GM19351 (cell line): ENCODE data around the gene VTN.

Source experiments
- ATAC-seq: cut with Tn5 transposase; IDR thresholded peaks from one replicate; pipeline ENCODE4 v1.9.1; 2021; ENCODE audit warnings: mild to moderate bottlenecking, moderate library complexity; ENCODE audit not compliant: unreplicated experiment

VTN gene

DNA sequence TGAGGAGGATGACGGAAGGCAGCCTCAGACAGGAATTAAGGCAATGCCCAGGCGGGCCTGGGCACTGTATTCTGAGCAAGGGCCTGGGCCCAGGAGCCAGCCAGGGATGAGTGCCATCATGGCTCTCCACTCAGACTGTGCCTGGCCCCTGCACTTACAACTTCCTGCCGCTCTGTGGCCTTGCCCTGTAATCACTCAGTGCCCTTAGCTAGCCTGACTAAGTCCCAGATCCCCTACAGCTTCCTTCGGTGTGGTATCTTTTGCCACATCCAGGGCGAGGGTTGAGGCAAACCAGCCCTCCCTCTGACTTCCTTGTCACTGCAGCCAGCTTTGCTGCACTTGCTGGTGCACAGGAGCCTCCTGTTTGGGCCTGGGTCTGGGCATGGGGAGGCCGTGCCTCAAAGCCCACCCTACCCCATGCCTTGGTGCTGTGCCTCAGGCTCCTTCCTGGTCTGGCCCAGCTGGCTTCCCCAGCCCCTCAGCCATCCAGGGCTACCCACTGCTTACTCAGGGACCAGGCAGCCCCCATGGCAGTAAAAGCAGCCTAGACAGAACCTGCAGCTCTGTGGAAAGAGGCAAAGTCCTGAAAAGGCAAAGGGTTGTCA is 26.6 kb upstream of the VTN start:
- ATAC-seq = no peak

- no peak for ATAC-seq
Observed at GRCh38 chr17:28395968-28396367, 25.9 kb upstream of the VTN start.

DNA sequence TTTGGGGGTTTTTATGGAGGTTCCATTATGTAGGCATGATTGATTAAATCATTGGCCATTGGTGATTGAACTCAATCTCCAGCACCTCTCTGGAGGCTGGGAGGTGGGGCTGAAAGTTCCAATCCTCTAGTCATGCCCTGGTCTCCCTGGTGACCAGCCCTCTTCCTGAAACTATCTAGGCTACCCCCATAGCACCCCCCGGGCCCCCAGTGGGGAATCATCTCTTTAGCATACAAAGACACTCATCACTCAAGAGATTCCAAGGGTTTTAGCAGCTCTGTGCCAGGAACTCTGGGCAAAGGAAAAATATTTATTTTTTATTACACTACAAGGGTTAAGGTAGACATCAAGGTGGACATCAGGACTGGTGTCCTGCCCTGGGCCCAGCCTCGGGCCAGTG is 25.3 kb upstream of the VTN start:
- ATAC-seq = no peak

- no peak for ATAC-seq
Observed at GRCh38 chr17:28394337-28395116, 24.4 kb upstream of the VTN start.

GRCh38 chr17:28392491-28392890 is 22.4 kb upstream of the VTN start:
- no peak for ATAC-seq

DNA sequence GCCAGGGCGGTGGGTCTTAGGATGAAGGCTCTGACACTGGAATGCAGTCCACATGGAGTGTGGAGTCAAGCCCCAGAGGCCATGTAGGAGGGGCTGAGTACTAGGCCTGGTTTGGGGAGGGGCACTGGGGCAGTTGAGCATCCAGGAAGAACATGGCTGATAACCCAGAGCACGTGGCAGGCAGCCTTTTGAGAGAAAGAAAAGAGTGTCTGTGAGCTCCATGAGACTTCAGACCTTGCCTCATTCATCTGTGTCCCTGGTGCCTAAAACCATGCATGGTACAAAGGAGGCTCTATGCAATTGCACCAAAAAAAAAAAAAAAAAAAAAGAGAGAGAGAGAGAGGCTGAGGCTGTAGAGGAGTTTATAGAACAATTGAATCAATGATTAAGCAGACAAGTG is 21.3 kb upstream of the VTN start:
- ATAC-seq = no peak

- no peak for ATAC-seq
Observed at GRCh38 chr17:28390984-28391383, 20.9 kb upstream of the VTN start.

DNA sequence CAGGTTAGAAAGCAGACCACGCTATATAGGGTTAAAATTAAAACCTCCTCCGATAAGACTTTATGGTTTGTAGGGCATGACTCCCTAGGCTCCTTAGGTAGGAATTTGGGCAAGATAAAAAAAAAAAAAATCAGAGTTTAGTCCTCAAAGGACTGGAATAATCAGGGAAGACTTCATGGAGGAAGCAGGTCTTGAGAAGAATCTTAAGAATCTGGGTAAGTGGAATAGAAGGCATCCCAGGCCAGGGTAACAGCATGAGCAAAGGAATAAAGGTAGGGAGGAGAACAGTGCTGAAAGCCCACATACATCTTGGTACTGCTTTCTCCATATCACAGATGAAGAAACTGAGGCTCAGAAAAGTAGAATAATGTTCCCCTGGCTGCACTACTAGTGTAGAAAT is 20.5 kb upstream of the VTN start:
- ATAC-seq = no peak

- ATAC-seq = no peak
Observed at GRCh38 chr17:28390141-28390540, 20.0 kb upstream of the VTN start.

DNA sequence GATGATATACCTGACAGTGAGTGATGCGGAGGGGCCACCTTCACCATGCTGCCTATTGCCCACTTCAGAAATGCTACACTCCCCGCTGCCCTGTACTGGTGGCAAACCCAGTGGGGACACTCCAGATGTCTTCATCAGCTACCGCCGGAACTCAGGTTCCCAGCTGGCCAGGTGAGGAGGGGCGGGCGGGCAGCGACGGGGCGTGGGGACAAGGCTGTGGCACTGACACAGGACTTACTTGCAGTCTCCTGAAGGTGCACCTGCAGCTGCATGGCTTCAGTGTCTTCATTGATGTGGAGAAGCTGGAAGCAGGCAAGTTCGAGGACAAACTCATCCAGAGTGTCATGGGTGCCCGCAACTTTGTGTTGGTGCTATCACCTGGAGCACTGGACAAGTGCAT is 18.0 kb upstream of the VTN start:
- ATAC-seq = no peak

DNA sequence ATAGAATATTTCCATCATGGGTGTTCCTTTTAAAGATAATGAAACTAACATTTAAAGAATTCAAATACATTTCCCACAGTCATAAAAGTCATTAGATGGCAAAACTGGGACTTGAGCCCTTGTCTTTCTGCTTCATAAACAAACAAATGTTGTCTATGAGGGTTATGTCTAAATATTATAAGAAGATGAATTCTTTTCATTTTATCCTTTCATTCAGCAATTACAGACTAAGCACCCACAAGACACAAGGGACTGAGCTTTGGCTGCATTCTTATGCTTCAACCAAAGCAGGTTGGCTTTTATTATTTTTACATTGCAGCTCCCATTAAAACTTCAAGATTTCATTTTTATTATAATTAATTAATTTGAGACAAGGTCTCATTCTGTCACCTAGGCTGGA is 16.3 kb upstream of the VTN start:
- ATAC-seq = no peak

GRCh38 chr17:28385406-28385805 is 15.3 kb upstream of the VTN start:
- no peak for ATAC-seq

DNA sequence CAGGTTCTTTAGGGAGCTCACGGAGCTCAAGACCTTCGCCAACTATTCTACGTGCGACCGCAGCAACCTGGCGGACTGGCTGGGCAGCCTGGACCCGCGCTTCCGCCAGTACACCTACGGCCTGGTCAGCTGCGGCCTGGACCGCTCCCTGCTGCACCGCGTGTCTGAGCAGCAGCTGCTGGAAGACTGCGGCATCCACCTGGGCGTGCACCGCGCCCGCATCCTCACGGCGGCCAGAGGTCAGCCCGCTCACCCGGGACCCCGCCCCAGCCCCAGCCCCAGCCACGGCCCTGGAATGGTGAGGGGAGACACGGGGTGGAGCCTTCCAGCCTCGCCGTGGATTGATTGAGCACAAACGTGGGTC is 14.9 kb upstream of the VTN start:
- peak; percentile 28 for ATAC-seq

DNA sequence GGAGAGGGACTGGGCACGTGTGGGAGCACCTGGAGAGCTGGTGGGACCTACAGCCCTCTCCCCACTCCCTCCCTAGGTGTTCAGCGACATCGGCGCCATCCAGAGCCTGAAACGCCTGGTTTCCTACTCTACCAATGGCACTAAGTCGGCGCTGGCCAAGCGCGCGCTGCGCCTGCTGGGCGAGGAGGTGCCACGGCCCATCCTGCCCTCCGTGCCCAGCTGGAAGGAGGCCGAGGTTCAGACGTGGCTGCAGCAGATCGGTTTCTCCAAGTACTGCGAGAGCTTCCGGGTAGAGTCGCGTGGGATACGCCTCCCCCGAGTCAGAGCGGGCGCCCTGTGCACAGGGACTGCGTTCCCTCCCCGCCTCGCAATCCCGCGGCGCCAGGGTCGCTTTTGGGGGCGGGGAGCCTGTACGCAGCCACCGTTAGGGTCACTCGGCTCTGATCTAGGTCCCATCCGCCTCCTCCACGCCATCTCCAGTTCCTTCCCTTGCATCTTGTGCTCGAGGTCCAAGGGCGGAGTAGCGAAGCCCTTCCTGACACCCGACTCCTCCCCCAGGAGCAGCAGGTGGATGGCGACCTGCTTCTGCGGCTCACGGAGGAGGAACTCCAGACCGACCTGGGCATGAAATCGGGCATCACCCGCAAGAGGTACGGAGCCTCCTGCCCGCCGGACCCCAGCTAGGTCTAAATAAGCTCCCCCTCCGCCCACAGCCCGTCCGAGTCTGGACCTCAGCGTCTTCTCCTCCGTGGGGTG is 14.4 kb upstream of the VTN start:
- ATAC-seq = peak; percentile 72

- no peak for ATAC-seq
Observed at GRCh38 chr17:28381141-28381825, 11.2 kb upstream of the VTN start.

- no peak for ATAC-seq
Observed at GRCh38 chr17:28379814-28380801, 10.0 kb upstream of the VTN start.

GRCh38 chr17:28372945-28373274 is 2.8 kb upstream of the VTN start:
- ATAC-seq = no peak

DNA sequence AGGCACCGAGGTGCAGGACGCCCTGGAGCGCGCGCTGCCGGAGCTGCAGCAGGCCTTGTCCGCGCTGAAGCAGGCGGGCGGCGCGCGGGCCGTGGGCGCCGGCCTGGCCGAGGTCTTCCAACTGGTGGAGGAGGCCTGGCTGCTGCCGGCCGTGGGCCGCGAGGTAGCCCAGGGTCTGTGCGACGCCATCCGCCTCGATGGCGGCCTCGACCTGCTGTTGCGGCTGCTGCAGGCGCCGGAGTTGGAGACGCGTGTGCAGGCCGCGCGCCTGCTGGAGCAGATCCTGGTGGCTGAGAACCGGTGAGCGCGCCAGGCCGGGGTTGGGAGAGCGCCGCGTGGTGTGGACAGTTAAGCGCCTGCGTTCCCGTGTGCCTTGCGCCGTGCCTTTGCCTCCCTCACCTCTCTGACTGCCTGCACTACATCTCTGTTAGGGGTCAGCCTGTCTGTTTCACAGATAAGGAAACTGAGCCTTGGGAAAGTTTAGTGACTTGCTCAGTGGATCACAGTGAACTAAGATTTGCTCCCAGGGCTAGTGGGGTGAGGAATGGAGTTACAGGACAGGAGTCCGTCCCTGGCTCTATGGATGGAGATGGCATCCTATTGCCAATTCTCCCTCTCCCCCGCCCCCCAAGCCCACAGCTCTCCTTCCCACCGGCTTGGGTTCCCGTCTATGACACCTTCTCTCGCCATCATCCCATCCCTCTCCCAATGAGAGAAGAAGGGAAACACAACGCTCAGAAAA is 2.3 kb upstream of the VTN start:
- peak; percentile 9 for ATAC-seq

DNA sequence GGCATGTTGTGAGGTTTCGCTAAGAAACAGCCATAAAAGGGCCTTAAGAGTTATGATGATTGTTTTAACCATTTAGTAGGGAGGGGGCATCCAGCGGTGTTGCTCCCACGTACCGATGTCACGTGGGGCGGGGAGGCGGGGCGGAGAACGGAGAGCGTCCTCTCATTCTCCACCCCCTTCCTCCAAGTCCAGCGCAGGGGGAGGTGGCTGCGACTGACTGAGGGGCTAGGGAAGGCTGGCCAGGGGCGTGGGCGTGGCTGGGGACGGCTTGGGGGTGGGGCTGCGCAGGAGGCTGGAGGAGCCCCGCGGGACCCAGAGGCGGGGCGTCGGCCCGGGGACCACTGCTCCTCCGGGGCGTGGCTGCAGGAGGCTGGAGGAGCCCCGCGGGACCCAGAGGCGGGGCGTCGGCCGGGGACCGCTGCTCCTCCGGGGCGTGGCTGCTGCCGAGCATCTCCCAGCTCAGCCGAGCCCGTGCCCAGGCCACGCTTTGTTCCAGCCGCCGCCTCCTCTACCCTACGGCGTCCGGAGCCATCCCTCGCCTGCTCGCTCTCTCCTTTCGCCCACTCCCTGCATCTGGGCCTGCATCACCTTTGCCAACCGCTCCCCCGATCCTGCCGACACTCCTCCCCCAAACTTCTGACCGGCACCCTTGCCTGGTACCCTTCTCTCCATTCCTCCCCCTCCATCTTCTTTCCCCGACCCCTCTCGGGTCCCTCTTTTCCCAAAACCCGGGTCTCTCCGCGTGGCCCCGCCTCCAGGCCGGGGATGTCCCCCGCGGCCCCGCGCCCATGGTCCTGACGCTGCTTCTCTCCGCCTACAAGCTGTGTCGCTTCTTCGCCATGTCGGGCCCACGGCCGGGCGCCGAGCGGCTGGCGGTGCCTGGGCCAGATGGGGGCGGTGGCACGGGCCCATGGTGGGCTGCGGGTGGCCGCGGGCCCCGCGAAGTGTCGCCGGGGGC is 1.4 kb upstream of the VTN start, which contains the start of gene SARM1:
SARM1 (plus strand) TSS at position 450 of the 958 bp plus-strand sequence; CDS start at position 789, 339 bp downstream.
- ATAC-seq = peak; percentile 81
